Right cardiac atrium (tissue), 5 donors: Measurements from ENCODE around the gene INPP5F. TPM values are rescaled to one million over a fixed set of nuclear protein-coding genes. Genes with fewer than 3 reads are reported as not detected.

Experiments used
- ATAC-seq, 2 donors: fragments of 200-7000 bp; cut with Tn5 transposase; one replicate each; pipeline versions ENCODE4 v1.8.0 to v1.9.1; 2020; ENCODE audit warnings: moderate library complexity in 2 of 2, mild to moderate bottlenecking in 1 of 2
- DNase-seq, 3 donors: peaks; one replicate each; pipeline ENCODE4 v3.0.0-alpha.2; 2020
- H3K27ac ChIP-seq: one replicate; pipeline ENCODE4 v1.5.1; 2013; ENCODE audit warnings: mild to moderate bottlenecking, low read length, control low read depth, moderate library complexity
- H3K27me3 ChIP-seq: one replicate; pipeline ENCODE4 v1.6.1; 2013; ENCODE audit not compliant: control insufficient read depth, insufficient read depth
- H3K4me1 ChIP-seq: one replicate; pipeline ENCODE4 v1.6.1; 2013; ENCODE audit warnings: low read length; ENCODE audit not compliant: control insufficient read depth, insufficient read depth
- H3K4me3 ChIP-seq: one replicate; pipeline ENCODE4 v1.5.1; 2013; ENCODE audit warnings: low read length, control low read depth
- H3K9me3 ChIP-seq: one replicate; pipeline ENCODE4 v1.6.1; 2013; ENCODE audit warnings: low read length; ENCODE audit not compliant: control insufficient read depth
- WGBS: extraction: QIAGEN DNeasy Blood & Tissue Kit; methylation state at CpG from one replicate; pipeline ENCODE4 v1.1.7; 2013; 5-methylcytosine and 5-hydroxymethylcytosine counted together
- intact Hi-C, 4 donors: fragments of 100-400 bp; cut with DNase I; formaldehyde crosslinking; loops; one replicate each; pipeline versions ENCODE4 v1.11.0 to v1.14.0; 2022 to 2023
- polyA plus RNA-seq: library from polyadenylated mRNA; stranded (reverse); fragments of 200-250 nt; gene quantifications from one replicate; pipeline ENCODE4 v1.2.3, GENCODE V29; 2013
- total RNA-seq, 4 donors: library from RNA; stranded (reverse); fragmentation: NEBNext Ultra II Directional; extraction: Animal tissue kit (Norgen Biotek cat#: 25700); gene quantifications; one replicate each; pipeline ENCODE4 v1.2.1, GENCODE V29; 2021
- donor health status: healthy with polysubstance abuse.
- donor health status: DM: no; HTN: yes; CAD: no.
- donor health status: DM: no; HTN: no; CAD: no.
- donor health status: DM: no; HTN: yes; CAD: no; lungs with severe emphysema.
- donor health status: DM: yes; HTN: yes; CAD: no.

Gene INPP5F
- total and polyA plus RNA-seq, 5 donors, result 3.4 to 6.4 (median 6.1) TPM

- intact Hi-C loops, result no loop called here
- Histone ChIP-seq H3K4me1 (no peaks in the 10 kb centered on the region), H3K4me3 (peak overlapping the region; percentile 65), H3K27ac (no peak overlapping the region), H3K9me3 (no peaks in the 10 kb centered on the region), H3K27me3 (no peaks in the 10 kb centered on the region)
- 52% methylated on average over 14 of the region's 14 CpGs for WGBS
- ATAC-seq (no peak), DNase-seq (no peak)
Measured at GRCh38 chr10:119726676-119727261, 919 bp downstream of the INPP5F start.

GRCh38 chr10:119728172-119728800, 2.4 kb downstream of the INPP5F start:
- DNase-seq, result no peak
- peaks cover 2% of the 10 kb centered on the region for H3K4me1 ChIP-seq
- H3K27me3 ChIP-seq, result no peaks in the 10 kb centered on the region
- ATAC-seq, result no peak
- intact Hi-C loops, result no loop called here
- no peak overlapping the region for H3K4me3 ChIP-seq
- no peak overlapping the region for H3K27ac ChIP-seq
- no peaks in the 10 kb centered on the region for H3K9me3 ChIP-seq
- 82% methylated on average over 3 of the region's 3 CpGs for WGBS

- WGBS, result 60% methylated on average over 1 of the region's 1 CpG
- DNase-seq (no peak), ATAC-seq (no peak)
- Histone ChIP-seq H3K4me3 (no peak overlapping the region), H3K27ac (no peak overlapping the region), H3K27me3 (no peaks in the 10 kb centered on the region), H3K9me3 (no peaks in the 10 kb centered on the region), H3K4me1 (peaks cover 2% of the 10 kb centered on the region)
- intact Hi-C loops, result no loop called here
Measured at GRCh38 chr10:119734396-119735332, 8.8 kb downstream of the INPP5F start.

GRCh38 chr10:119735451-119735850, 9.6 kb downstream of the INPP5F start:
- WGBS, result 83% methylated on average over 3 of the region's 3 CpGs
- H3K27me3 ChIP-seq, result no peaks in the 10 kb centered on the region
- no peak overlapping the region for H3K27ac ChIP-seq
- intact Hi-C loops, result no loop called here
- ATAC-seq (no peak), DNase-seq (no peak)
- peaks cover 2% of the 10 kb centered on the region for H3K4me1 ChIP-seq
- H3K4me3 ChIP-seq, result no peak overlapping the region
- no peaks in the 10 kb centered on the region for H3K9me3 ChIP-seq

GRCh38 chr10:119736220-119736619, 10.4 kb downstream of the INPP5F start:
- Histone ChIP-seq H3K27ac (no peak overlapping the region), H3K4me3 (no peak overlapping the region), H3K4me1 (peaks cover 2% of the 10 kb centered on the region), H3K27me3 (no peaks in the 10 kb centered on the region), H3K9me3 (no peaks in the 10 kb centered on the region)
- ATAC-seq, result no peak
- intact Hi-C loops, result no loop called here
- 98% methylated on average over 1 of the region's 1 CpG for WGBS
- no peak for DNase-seq

DNA sequence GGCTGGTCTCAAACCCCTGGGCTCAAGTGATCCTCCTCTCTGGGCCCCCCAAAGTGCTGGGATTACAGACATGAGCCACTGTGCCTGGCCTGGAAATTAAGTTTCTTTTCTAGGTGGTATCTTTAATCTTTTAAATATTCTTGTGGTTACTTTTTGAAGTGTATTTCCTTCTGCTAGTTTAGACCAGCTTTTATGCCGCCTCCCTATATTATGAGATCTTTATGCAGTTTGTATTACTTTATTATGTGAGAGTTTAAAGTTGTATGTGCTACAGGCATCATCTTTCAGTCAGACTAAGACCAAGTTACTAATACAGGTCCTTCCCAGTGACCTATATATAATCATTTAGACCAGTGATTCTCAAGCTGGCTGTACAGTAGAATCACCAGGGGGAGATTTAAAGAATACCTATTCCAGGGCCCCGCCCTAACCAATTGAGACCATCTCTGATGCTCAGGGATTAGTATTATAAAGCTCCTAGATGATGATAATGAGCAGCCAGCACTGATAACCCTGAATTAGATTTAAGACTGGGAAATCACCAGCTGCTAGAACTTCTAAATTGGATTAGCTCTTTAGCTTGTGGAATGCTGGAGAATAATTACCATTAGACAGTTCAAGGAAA, 11.3 kb downstream of the INPP5F start:
- intact Hi-C loops, result no loop called here
- Histone ChIP-seq H3K4me3 (no peak overlapping the region), H3K27me3 (no peaks in the 10 kb centered on the region), H3K27ac (no peak overlapping the region), H3K4me1 (peaks cover 2% of the 10 kb centered on the region), H3K9me3 (no peaks in the 10 kb centered on the region)
- DNase-seq, result no peak
- no peak for ATAC-seq
- 93% methylated on average over 2 of the region's 2 CpGs for WGBS

- no peak overlapping the region for H3K27ac ChIP-seq
- H3K4me1 ChIP-seq, result no peaks in the 10 kb centered on the region
- peak; percentile 87 to 97 for ATAC-seq
- intact Hi-C loops, result no loop called here
- 66% methylated on average over 1 of the region's 1 CpG for WGBS
- DNase-seq, result no peak
- H3K27me3 ChIP-seq, result no peaks in the 10 kb centered on the region
- no peaks in the 10 kb centered on the region for H3K9me3 ChIP-seq
- no peak overlapping the region for H3K4me3 ChIP-seq
Measured at GRCh38 chr10:119737823-119738222, 12.0 kb downstream of the INPP5F start.

DNA sequence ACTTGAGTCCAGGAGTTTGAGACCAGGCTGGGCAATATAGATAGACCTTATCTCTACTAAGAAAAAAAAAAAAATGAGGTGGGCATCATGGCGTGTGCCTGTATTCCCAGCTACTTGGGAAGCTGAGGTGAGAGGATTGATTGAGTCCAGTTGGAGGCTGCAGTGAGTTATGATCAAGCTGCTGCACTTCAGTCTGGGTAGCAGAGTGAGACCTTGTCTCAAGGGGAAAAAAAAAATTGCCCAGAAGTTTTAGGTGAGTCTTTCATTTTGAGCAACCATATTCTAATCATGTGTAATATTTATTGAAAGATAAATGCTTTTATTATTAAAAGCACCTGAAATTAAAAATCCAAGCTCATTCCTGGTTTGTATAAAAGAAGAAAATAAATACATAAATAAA, 13.1 kb downstream of the INPP5F start:
- intact Hi-C loops, result no loop called here
- ATAC-seq (no peak), DNase-seq (no peak)
- Histone ChIP-seq H3K27ac (no peak overlapping the region), H3K9me3 (no peaks in the 10 kb centered on the region), H3K27me3 (no peaks in the 10 kb centered on the region), H3K4me3 (no peak overlapping the region), H3K4me1 (peaks cover 2% of the 10 kb centered on the region)
- WGBS, result 100% methylated on average over 1 of the region's 1 CpG

DNA sequence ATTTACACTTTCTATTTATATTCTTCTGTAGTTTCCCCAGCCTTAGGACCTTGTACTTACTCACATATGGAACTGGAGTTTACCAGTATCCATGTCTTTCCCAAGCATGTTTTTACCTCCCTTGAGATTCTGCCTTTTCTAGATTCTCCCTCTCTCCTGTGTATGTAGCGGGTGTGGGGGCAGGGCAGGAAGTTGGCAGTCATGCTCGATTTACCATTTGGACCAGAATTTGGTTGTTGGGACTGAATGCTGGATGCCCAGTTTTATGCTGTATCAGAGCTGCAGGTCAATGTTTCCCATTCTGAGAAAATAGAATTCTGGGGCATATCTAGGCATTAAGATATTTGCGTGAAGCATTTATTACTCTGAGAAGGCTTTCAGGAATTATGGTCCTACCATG, 14.2 kb downstream of the INPP5F start:
- 81% methylated on average over 3 of the region's 3 CpGs for WGBS
- peaks cover 2% of the 10 kb centered on the region for H3K4me1 ChIP-seq
- H3K27me3 ChIP-seq, result no peaks in the 10 kb centered on the region
- intact Hi-C loops, result no loop called here
- ATAC-seq (no peak), DNase-seq (no peak)
- H3K27ac ChIP-seq, result no peak overlapping the region
- H3K9me3 ChIP-seq, result no peaks in the 10 kb centered on the region
- H3K4me3 ChIP-seq, result no peak overlapping the region

DNA sequence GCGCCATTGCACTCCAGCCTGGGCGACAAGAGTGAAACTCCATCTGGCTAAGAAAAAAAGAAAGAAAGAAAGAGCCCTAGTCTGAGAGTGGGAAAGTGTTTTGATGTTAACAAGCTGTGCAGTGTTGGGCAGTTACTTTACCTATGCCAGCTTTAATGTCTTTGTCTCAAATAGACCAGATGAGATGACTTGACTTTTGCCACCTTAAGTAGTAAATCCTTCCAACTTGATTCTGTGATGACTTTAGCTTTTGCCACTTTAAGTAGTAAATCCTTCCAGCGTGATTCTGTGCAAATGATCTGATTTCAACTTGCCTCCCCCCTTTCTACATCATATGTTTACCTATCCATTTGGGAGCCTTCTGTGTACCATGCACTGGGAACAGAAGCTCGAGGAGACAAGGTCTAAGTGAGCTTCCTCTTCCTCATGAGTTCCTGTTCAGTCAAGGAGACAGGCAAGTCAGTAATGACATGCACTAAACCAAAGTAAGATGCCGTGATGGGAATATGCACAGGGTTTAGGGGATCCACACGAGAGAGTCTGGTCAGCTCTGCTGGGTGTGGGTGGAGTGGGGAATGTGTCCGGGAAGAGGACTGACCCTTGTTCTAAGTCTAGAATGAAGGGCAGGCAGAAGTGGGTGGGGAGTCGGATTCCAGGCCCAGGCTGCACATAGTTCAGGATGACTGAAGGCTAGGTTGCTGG, 17.2 kb downstream of the INPP5F start:
- no peak overlapping the region for H3K27ac ChIP-seq
- DNase-seq, result no peak
- intact Hi-C loops, result no loop called here
- 57% methylated on average over 8 of the region's 8 CpGs for WGBS
- H3K9me3 ChIP-seq, result no peaks in the 10 kb centered on the region
- ATAC-seq, result peak in 1 of 2 donors; percentile 71
- H3K27me3 ChIP-seq, result no peaks in the 10 kb centered on the region
- H3K4me1 ChIP-seq, result peaks cover 2% of the 10 kb centered on the region
- no peak overlapping the region for H3K4me3 ChIP-seq
